Activated naive CD4-positive, alpha-beta T cell treated with anti-CD3 and anti-CD28 coated beads, Interleukin-2, amount 50 U/mL, for 24 hours (primary cell): ENCODE data around the gene SORL1-AS1.
A peak's percentile ranks its signal among the peaks of the same experiment; 100 is the strongest.
"Not testable (repeated sequence)": the region's sequence is repeated elsewhere in the genome, so short reads cannot be mapped to it uniquely, and the experiment has no call there.

Experiments
- H3K27ac Mint-ChIP-seq: one replicate; pipeline ENCODE4 v1.8.0; 2021; ENCODE audit warnings: mild to moderate bottlenecking, mixed read lengths
- H3K27me3 Mint-ChIP-seq: one replicate; pipeline ENCODE4 v1.8.0; 2021; ENCODE audit warnings: mixed read lengths
- H3K36me3 Mint-ChIP-seq: one replicate; pipeline ENCODE4 v1.8.0; 2021; ENCODE audit warnings: mixed read lengths
- H3K4me1 Mint-ChIP-seq: one replicate; pipeline ENCODE4 v1.8.0; 2021; ENCODE audit warnings: mixed read lengths
- H3K4me3 Mint-ChIP-seq: one replicate; pipeline ENCODE4 v1.8.0; 2021; ENCODE audit warnings: mild to moderate bottlenecking, mixed read lengths
- H3K9me3 Mint-ChIP-seq: one replicate; pipeline ENCODE4 v1.8.0; 2021; ENCODE audit warnings: mixed read lengths

Gene SORL1-AS1

GRCh38 chr11:121481484-121482230 lies 28.9 kb upstream of the SORL1-AS1 start:
- peak overlapping the region; percentile 78 for H3K4me3 Mint-ChIP-seq
- H3K9me3 Mint-ChIP-seq, H3K27me3 Mint-ChIP-seq: not testable (repeated sequence)
- H3K27ac Mint-ChIP-seq = peak overlapping the region; percentile 97
- peaks cover 16% of the 10 kb centered on the region for H3K36me3 Mint-ChIP-seq
- peaks cover 80% of the 10 kb centered on the region for H3K4me1 Mint-ChIP-seq

DNA sequence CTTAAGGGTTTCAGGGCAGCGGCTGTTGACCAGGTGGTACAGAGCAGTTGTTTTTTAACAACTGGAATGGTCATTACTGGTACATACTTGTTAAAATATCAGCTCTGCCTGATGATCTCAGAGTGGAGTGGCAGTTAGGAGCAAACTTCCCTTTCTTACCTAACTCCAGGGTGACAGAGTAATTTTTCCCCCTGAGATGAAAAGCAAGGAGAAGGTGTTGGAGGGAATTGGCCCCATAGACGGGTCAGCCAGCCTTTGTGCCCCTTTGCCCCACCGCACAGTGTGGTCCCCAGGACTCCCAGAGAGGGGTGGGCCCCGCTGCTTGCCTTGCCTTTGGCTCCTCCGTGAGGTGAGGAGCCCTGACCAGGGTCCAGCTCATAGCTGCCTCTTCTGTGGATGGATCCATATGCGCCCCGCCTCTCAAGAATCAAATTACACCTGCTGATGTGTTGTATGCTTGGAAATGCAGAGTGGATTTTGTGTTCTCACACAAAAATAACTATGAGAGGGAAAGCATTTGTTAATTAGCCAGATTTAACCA lies 27.0 kb upstream of the SORL1-AS1 start:
- H3K4me3 Mint-ChIP-seq = no peak overlapping the region
- no peaks in the 10 kb centered on the region for H3K9me3 Mint-ChIP-seq
- H3K4me1 Mint-ChIP-seq = peaks cover 85% of the 10 kb centered on the region
- peaks cover 19% of the 10 kb centered on the region for H3K36me3 Mint-ChIP-seq
- H3K27me3 Mint-ChIP-seq = no peaks in the 10 kb centered on the region
- peak overlapping the region; percentile 43 for H3K27ac Mint-ChIP-seq

DNA sequence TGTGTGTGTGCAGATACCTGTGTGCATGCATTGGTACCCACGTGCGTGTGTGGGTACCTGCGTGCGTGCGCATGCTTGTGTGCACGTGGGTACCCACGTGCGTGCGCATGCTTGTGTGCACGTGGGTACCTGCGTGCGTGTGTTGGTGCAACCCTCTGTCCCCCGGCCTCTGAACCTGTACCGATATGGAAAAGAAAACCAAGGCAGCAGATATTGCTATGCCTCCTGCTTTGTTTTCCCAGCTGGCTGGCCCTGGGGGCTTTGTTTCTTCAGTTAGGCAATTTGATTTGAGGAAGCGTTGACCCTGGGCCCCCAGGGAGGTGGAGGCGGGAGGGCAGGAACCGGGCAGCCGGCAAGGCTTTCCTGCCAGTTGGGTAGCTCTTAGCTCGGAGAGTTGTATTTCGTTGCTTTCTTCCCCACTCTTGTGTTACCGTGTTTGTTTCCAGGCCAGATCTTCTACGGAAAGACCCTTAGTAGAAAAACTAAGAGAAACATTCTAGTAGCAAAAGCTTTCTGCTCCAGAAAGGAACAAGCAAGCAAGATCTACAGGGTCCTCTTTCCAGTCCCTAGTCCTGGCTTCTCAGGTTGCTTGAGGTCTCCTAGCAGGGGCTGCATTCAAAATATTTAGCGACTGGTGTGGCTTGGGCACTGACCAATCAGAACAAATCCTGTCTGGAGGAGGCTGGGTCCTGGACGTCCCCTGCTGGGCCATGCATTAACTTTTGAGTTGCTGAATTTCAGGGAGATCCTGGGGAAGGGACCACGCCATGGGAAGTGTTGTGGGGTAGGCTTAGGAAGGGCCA lies 26.3 kb upstream of the SORL1-AS1 start:
- no peaks in the 10 kb centered on the region for H3K27me3 Mint-ChIP-seq
- no peaks in the 10 kb centered on the region for H3K9me3 Mint-ChIP-seq
- peaks cover 15% of the 10 kb centered on the region for H3K36me3 Mint-ChIP-seq
- H3K27ac Mint-ChIP-seq = peak overlapping the region; percentile 65
- peaks cover 85% of the 10 kb centered on the region for H3K4me1 Mint-ChIP-seq
- H3K4me3 Mint-ChIP-seq = no peak overlapping the region

DNA sequence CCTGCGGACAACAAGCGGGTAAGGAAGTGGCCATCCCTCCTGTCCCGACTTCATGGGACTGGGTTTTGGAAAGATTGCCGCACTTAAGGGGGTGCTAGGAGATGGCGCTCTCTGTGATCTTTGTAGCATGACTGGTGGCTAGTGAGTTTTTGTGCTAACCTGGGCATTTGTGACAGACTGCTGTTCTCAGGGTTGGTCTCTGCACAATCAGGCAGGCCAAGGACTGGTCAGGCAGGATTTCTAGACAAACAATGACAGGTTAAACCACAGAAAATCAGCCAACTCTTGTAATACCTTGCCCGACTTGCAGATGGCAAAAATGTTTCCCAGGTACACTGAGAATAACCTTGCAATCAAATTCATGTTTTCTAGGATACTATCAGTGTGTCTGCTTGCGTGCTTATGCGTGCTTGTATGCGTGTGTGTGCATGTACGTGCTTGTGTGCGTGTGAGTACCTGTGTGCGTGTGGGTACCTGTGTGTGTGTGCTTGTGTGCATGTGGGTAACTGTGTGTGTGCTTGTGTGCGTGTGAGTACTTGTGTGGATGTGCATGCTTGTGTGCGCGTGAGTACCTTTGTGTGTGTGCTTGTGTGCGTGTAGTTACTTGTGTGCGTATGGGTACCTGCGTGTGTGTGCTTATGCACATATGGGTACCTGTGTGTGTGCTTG lies 25.6 kb upstream of the SORL1-AS1 start:
- H3K27ac Mint-ChIP-seq = peak overlapping the region; percentile 65

DNA sequence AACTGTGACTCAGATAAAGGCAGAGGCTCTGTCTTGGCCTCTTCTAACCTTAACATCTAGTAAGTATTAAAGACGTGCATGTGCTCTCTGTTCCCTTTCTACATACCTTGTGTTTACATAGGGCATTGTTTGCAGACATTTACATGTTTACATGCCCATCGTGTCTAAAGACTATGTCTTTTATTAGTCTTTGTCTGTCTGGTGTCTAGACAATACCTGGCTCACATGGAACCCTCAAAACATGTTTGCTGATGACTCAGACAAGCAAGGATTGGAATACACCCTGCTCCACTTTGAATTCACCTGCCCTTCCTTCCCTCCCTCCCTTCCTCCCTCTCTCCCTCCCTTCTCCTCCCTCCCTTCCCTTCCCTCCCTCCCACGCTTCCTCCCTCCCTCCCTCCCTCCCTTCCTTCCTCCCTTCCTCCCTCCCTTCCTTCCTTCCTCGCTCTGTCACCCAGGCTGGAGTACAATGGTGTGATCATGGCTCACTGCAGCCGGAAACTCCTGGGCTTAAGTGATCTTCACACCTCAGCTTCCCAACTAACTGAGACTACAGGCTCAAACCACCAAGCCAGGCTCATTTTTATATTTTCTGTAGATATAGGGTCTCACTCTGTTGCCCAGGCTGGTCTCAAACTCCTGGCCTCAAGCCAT lies 23.7 kb upstream of the SORL1-AS1 start:
- H3K4me1 Mint-ChIP-seq = peaks cover 86% of the 10 kb centered on the region
- peak overlapping the region; percentile 79 for H3K27ac Mint-ChIP-seq
- peaks cover 16% of the 10 kb centered on the region for H3K36me3 Mint-ChIP-seq
- peak overlapping the region; percentile 11 for H3K4me3 Mint-ChIP-seq
- H3K9me3 Mint-ChIP-seq = no peaks in the 10 kb centered on the region
- no peaks in the 10 kb centered on the region for H3K27me3 Mint-ChIP-seq

More for the DNA sequence above, 25.6 kb upstream of the SORL1-AS1 start:
- H3K27me3 Mint-ChIP-seq = no peaks in the 10 kb centered on the region
- no peaks in the 10 kb centered on the region for H3K9me3 Mint-ChIP-seq
- peaks cover 10% of the 10 kb centered on the region for H3K36me3 Mint-ChIP-seq
- H3K4me3 Mint-ChIP-seq = no peak overlapping the region
- H3K4me1 Mint-ChIP-seq = peaks cover 85% of the 10 kb centered on the region

GRCh38 chr11:121474680-121475079 lies 21.9 kb upstream of the SORL1-AS1 start:
- Mint-ChIP-seq H3K4me1 (peaks cover 89% of the 10 kb centered on the region), H3K4me3 (no peak overlapping the region), H3K27ac (peak overlapping the region; percentile 52), H3K9me3 (no peaks in the 10 kb centered on the region), H3K27me3 (no peaks in the 10 kb centered on the region), H3K36me3 (peaks cover 24% of the 10 kb centered on the region)

- H3K36me3 Mint-ChIP-seq = peaks cover 28% of the 10 kb centered on the region
- no peaks in the 10 kb centered on the region for H3K9me3 Mint-ChIP-seq
- H3K27ac Mint-ChIP-seq = peak overlapping the region; percentile 85
- peak overlapping the region; percentile 52 for H3K4me3 Mint-ChIP-seq
- peaks cover 93% of the 10 kb centered on the region for H3K4me1 Mint-ChIP-seq
- H3K27me3 Mint-ChIP-seq = no peaks in the 10 kb centered on the region
Observed at GRCh38 chr11:121473064-121473777, 20.5 kb upstream of the SORL1-AS1 start.

DNA sequence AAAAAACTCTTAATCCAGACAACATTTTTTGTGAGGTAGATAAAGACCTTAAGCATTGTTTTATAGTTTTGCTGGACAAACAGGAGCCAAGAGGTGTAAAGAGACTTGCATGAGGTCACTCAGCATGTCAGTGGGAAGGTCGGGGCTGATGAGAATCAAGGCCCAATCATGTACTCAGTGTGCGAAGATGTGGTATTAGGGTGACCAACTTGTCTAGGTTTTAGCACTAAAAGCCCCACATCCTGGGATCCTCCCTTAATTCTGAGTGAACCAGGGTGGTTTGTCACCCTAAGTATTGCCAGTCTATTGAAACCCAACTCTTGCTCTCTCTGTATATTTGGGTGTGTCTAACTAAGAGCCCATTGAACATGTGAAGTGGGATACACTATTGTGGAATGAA lies 19.5 kb upstream of the SORL1-AS1 start:
- peak overlapping the region; percentile 80 for H3K27ac Mint-ChIP-seq
- H3K36me3 Mint-ChIP-seq = peaks cover 28% of the 10 kb centered on the region
- H3K4me1 Mint-ChIP-seq = peaks cover 96% of the 10 kb centered on the region
- H3K27me3 Mint-ChIP-seq = no peaks in the 10 kb centered on the region
- no peak overlapping the region for H3K4me3 Mint-ChIP-seq
- H3K9me3 Mint-ChIP-seq = no peaks in the 10 kb centered on the region

DNA sequence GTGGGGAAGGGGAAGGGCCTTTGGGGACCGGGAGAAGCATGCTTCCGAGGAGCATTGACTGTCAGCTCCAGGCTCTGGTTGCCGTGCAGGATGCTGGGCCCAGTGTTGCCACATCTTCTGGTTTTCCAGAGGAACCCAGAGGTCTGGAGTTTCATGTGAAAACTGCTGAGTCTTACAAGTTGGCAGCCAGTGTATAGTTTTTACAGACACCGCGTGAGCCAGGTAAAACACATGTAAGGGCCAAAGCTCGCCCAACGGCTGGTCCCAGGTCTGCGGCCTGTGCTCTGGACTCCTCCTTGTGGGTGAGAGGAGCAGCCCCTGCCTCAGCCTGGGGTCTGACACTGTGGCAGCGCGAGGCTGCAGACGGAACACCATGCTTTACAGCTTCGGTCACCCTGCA lies 18.4 kb upstream of the SORL1-AS1 start:
- Mint-ChIP-seq H3K4me1 (peaks cover 95% of the 10 kb centered on the region), H3K9me3 (no peaks in the 10 kb centered on the region), H3K36me3 (peaks cover 25% of the 10 kb centered on the region), H3K4me3 (peak overlapping the region; percentile 23), H3K27me3 (no peaks in the 10 kb centered on the region), H3K27ac (peak overlapping the region; percentile 65)

GRCh38 chr11:121469910-121470309 lies 17.1 kb upstream of the SORL1-AS1 start:
- Mint-ChIP-seq H3K36me3 (peaks cover 18% of the 10 kb centered on the region), H3K4me1 (peaks cover 95% of the 10 kb centered on the region), H3K9me3 (no peaks in the 10 kb centered on the region), H3K27me3 (no peaks in the 10 kb centered on the region), H3K4me3 (peak overlapping the region; percentile 39), H3K27ac (peak overlapping the region; percentile 99)

DNA sequence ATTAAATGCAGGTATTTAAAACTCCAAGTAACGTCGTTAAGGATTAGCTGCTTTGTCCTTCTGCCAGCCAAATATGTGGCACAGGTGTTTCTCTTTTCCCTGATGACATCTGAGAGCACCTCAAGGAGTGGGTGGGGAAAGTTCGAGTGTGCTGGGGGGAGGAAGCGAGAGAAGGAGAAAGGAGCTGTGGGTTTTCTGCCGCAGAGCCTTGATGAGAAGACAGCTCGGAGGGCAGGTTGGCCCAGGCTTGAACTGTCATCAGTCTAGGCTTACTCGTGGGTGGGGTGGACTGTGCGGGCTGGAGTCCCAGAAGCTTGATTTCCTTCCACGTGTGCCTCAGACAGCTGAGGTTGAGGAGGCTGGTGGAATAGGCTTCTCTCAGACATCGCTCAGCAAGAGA lies 15.2 kb upstream of the SORL1-AS1 start:
- H3K4me3 Mint-ChIP-seq = peak overlapping the region; percentile 78
- H3K4me1 Mint-ChIP-seq = peaks cover 95% of the 10 kb centered on the region
- H3K9me3 Mint-ChIP-seq = no peaks in the 10 kb centered on the region
- no peaks in the 10 kb centered on the region for H3K27me3 Mint-ChIP-seq
- H3K27ac Mint-ChIP-seq = peak overlapping the region; percentile 99
- peaks cover 14% of the 10 kb centered on the region for H3K36me3 Mint-ChIP-seq

- H3K4me3 Mint-ChIP-seq = peak overlapping the region; percentile 78
- peaks cover 95% of the 10 kb centered on the region for H3K4me1 Mint-ChIP-seq
- H3K27ac Mint-ChIP-seq = peak overlapping the region; percentile 99
- H3K9me3 Mint-ChIP-seq = no peaks in the 10 kb centered on the region
- peaks cover 13% of the 10 kb centered on the region for H3K36me3 Mint-ChIP-seq
- H3K27me3 Mint-ChIP-seq = no peaks in the 10 kb centered on the region
Observed at GRCh38 chr11:121467471-121467870, 14.7 kb upstream of the SORL1-AS1 start.

- Mint-ChIP-seq H3K4me3 (peak overlapping the region; percentile 78), H3K36me3 (peaks cover 13% of the 10 kb centered on the region), H3K9me3 (no peaks in the 10 kb centered on the region), H3K27me3 (no peaks in the 10 kb centered on the region), H3K4me1 (peaks cover 95% of the 10 kb centered on the region), H3K27ac (peak overlapping the region; percentile 99)
Observed at GRCh38 chr11:121466063-121466794, 13.5 kb upstream of the SORL1-AS1 start.

- Mint-ChIP-seq H3K27ac (peak overlapping the region; percentile 99), H3K4me1 (peaks cover 95% of the 10 kb centered on the region), H3K9me3 (no peaks in the 10 kb centered on the region), H3K36me3 (peaks cover 11% of the 10 kb centered on the region), H3K4me3 (peak overlapping the region; percentile 78), H3K27me3 (no peaks in the 10 kb centered on the region)
Observed at GRCh38 chr11:121465709-121466062, 12.9 kb upstream of the SORL1-AS1 start.
